Peyer's patch (tissue), 4 donors: ENCODE data around the gene ASB10. TPM values are rescaled to one million over a fixed set of nuclear protein-coding genes. Genes with fewer than 3 reads are reported as not detected.

Experiments used
- DNase-seq, 3 donors: peaks; one replicate each; pipeline ENCODE4 v3.0.0-alpha.2; 2017 to 2019
- H3K27ac ChIP-seq, 4 donors: fragments of 200-600 bp; sonication (generic); one replicate each; pipeline ENCODE4 v1.5.1; 2016 to 2019
- H3K27me3 ChIP-seq, 2 donors: fragments of 200-600 bp; sonication (generic); one replicate each; pipeline ENCODE4 v1.5.1; 2019
- H3K36me3 ChIP-seq, 3 donors: fragments of 200-600 bp; sonication (generic); one replicate each; pipeline ENCODE4 v1.5.1; 2016 to 2019
- H3K4me1 ChIP-seq, 4 donors: fragments of 200-600 bp; sonication (generic); one replicate each; pipeline ENCODE4 v1.5.1; 2016 to 2019
- H3K4me3 ChIP-seq, 4 donors: fragments of 200-600 bp; sonication (generic); 1 replicate in 3 of 4; 2 replicates in 1 of 4; pipeline ENCODE4 v1.5.1; 2016 to 2019; ENCODE audit warnings: mild to moderate bottlenecking in 1 of 4
- H3K9me3 ChIP-seq, 4 donors: fragments of 200-600 bp; sonication (generic); one replicate each; pipeline ENCODE4 v1.5.1; 2016 to 2019; ENCODE audit warnings: mild to moderate bottlenecking in 1 of 4
- CTCF ChIP-seq, 6 experiments: fragments of 450-650 bp in 4 of 6; fragments of 200-600 bp in 2 of 6; sonication (generic) in 1 of 6; IDR thresholded peaks; one replicate each; pipeline ENCODE4 v1.5.1; 2017 to 2019; ENCODE audit warnings: antibody characterized with exemption in 6 of 6, mild to moderate bottlenecking in 3 of 6, moderate library complexity in 1 of 6
- POLR2A ChIP-seq, 2 donors: fragments of 450-650 bp; IDR thresholded peaks; one replicate each; pipeline ENCODE4 v1.5.1; 2017; ENCODE audit warnings: antibody characterized with exemption in 2 of 2, mild to moderate bottlenecking in 2 of 2, moderate library complexity in 2 of 2
- total RNA-seq, 4 donors: library from RNA; depleted of rRNA; stranded (reverse); fragments of >200 nt; gene quantifications; one replicate each; pipeline ENCODE4 v1.1.0, GENCODE V29; 2016

ASB10 gene
- total RNA-seq, 4 donors from 2014 or later = not detected

GRCh38 chr7:151205730-151206129, 18.7 kb upstream of the ASB10 start:
- no peaks in the 10 kb centered on the region for H3K4me1 ChIP-seq
- TF ChIP-seq POLR2A (IDR thresholded peaks at IDR 0.05) (no peak), CTCF (IDR thresholded peaks at IDR 0.05) (no peak)
- H3K27ac ChIP-seq = no peak overlapping the region
- no peak overlapping the region for H3K4me3 ChIP-seq
- DNase-seq = no peak
- no peaks in the 10 kb centered on the region for H3K9me3 ChIP-seq
- no peaks in the 10 kb centered on the region for H3K36me3 ChIP-seq
- H3K27me3 ChIP-seq = no peaks in the 10 kb centered on the region

- H3K4me3 ChIP-seq = no peak overlapping the region
Observed at GRCh38 chr7:151204383-151205032, 17.5 kb upstream of the ASB10 start.

GRCh38 chr7:151202836-151203235, 15.8 kb upstream of the ASB10 start:
- Histone ChIP-seq H3K4me1 (no peaks in the 10 kb centered on the region), H3K36me3 (no peaks in the 10 kb centered on the region), H3K9me3 (no peaks in the 10 kb centered on the region), H3K27me3 (no peaks in the 10 kb centered on the region), H3K27ac (no peak overlapping the region), H3K4me3 (no peak overlapping the region)
- no peak for TF ChIP-seq POLR2A (IDR thresholded peaks at IDR 0.05)
- TF ChIP-seq CTCF (IDR thresholded peaks at IDR 0.05) = no peak
- DNase-seq = no peak

More at GRCh38 chr7:151204383-151205032, 17.5 kb upstream of the ASB10 start:
- no peaks in the 10 kb centered on the region for H3K9me3 ChIP-seq
- H3K27ac ChIP-seq = no peak overlapping the region
- TF ChIP-seq CTCF (IDR thresholded peaks at IDR 0.05) (peak in 1 of 6 experiments; percentile 19), POLR2A (IDR thresholded peaks at IDR 0.05) (no peak)
- H3K27me3 ChIP-seq = no peaks in the 10 kb centered on the region
- no peak for DNase-seq
- no peaks in the 10 kb centered on the region for H3K4me1 ChIP-seq
- no peaks in the 10 kb centered on the region for H3K36me3 ChIP-seq

GRCh38 chr7:151201751-151202150, 14.7 kb upstream of the ASB10 start:
- no peak for DNase-seq
- TF ChIP-seq POLR2A (IDR thresholded peaks at IDR 0.05) (no peak), CTCF (IDR thresholded peaks at IDR 0.05) (no peak)
- H3K27me3 ChIP-seq = no peaks in the 10 kb centered on the region
- H3K27ac ChIP-seq = no peak overlapping the region
- H3K4me1 ChIP-seq = no peaks in the 10 kb centered on the region
- no peak overlapping the region for H3K4me3 ChIP-seq
- H3K9me3 ChIP-seq = no peaks in the 10 kb centered on the region
- H3K36me3 ChIP-seq = no peaks in the 10 kb centered on the region

GRCh38 chr7:151201344-151201743, 14.3 kb upstream of the ASB10 start:
- H3K27ac ChIP-seq = no peak overlapping the region
- H3K27me3 ChIP-seq = no peaks in the 10 kb centered on the region
- DNase-seq = no peak
- no peak overlapping the region for H3K4me3 ChIP-seq
- no peaks in the 10 kb centered on the region for H3K36me3 ChIP-seq
- no peaks in the 10 kb centered on the region for H3K4me1 ChIP-seq
- TF ChIP-seq POLR2A (IDR thresholded peaks at IDR 0.05) (no peak), CTCF (IDR thresholded peaks at IDR 0.05) (no peak)
- H3K9me3 ChIP-seq = no peaks in the 10 kb centered on the region
